DND-41 (cell line): ENCODE results near the gene FBXW12.

Experiments used
- ATAC-seq: fragments of 200-7000 bp; cut with Tn5 transposase; 3 replicates; pipeline ENCODE4 v1.9.1; 2021; ENCODE audit warnings: low read depth; ENCODE audit not compliant: insufficient read depth
- DNase-seq: peaks from one replicate; pipeline ENCODE4 v3.0.0-alpha.2; 2020
- H2AFZ ChIP-seq: 2 replicates; pipeline ENCODE4 v1.6.0; 2012; ENCODE audit warnings: low read depth, low read length
- H3K27ac ChIP-seq: 2 replicates; pipeline ENCODE4 v1.5.1; 2012; ENCODE audit warnings: low read length, inconsistent platforms
- H3K27me3 ChIP-seq: fragments of 200-600 bp; sonication (generic); 2 replicates; pipeline ENCODE4 v1.6.0; 2012; ENCODE audit warnings: low read length, mild to moderate bottlenecking, inconsistent platforms; ENCODE audit not compliant: insufficient read depth, poor library complexity
- H3K36me3 ChIP-seq: 2 replicates; pipeline ENCODE4 v1.5.1; 2012; ENCODE audit warnings: low read length, inconsistent platforms; ENCODE audit not compliant: insufficient read depth
- H3K4me1 ChIP-seq: 2 replicates; pipeline ENCODE4 v1.5.1; 2012; ENCODE audit warnings: mild to moderate bottlenecking, low read length; ENCODE audit not compliant: insufficient read depth
- H3K4me2 ChIP-seq: 2 replicates; pipeline ENCODE4 v1.6.0; 2012; ENCODE audit warnings: mild to moderate bottlenecking, moderate library complexity, low read length, inconsistent platforms; ENCODE audit not compliant: insufficient read depth
- H3K4me3 ChIP-seq, 2 experiments: fragments of 200-600 bp in 1 of 2; shearing (Covaris generic) in 1 of 2; 2 replicates each; pipeline ENCODE4 v1.5.1; 2012 to 2016; ENCODE audit warnings: inconsistent platforms in 2 of 2, low read length in 2 of 2, mild to moderate bottlenecking in 2 of 2, low read depth in 1 of 2, moderate library complexity in 1 of 2
- H3K79me2 ChIP-seq: 2 replicates; pipeline ENCODE4 v1.6.0; 2012; ENCODE audit warnings: low read length, inconsistent platforms; ENCODE audit not compliant: insufficient read depth
- H3K9ac ChIP-seq: 2 replicates; pipeline ENCODE4 v1.6.0; 2012; ENCODE audit warnings: low read depth, mild to moderate bottlenecking, inconsistent platforms, low read length, moderate library complexity
- H3K9me3 ChIP-seq: 2 replicates; pipeline ENCODE4 v1.5.1; 2012; ENCODE audit warnings: low read length, moderate library complexity, mild to moderate bottlenecking, inconsistent platforms; ENCODE audit not compliant: insufficient read depth, severe bottlenecking
- H4K20me1 ChIP-seq: 2 replicates; pipeline ENCODE4 v1.6.0; 2012; ENCODE audit warnings: low read length; ENCODE audit not compliant: insufficient read depth
- EZH2 ChIP-seq: IDR thresholded peaks from 3 replicates; pipeline ENCODE4 v1.6.1; 2012; ENCODE audit warnings: borderline replicate concordance, low read depth, mild to moderate bottlenecking, moderate library complexity, low read length, inconsistent platforms; ENCODE audit not compliant: severe bottlenecking
- TF ChIP-seq, protein P1 (sequence below): IDR thresholded peaks from 2 replicates; pipeline ENCODE4 v1.5.1; 2012; ENCODE audit warnings: borderline replicate concordance, low read length, moderate library complexity, mild to moderate bottlenecking; ENCODE audit not compliant: poor library complexity, severe bottlenecking; ENCODE audit errors: extremely low read depth

FBXW12 gene

DNA sequence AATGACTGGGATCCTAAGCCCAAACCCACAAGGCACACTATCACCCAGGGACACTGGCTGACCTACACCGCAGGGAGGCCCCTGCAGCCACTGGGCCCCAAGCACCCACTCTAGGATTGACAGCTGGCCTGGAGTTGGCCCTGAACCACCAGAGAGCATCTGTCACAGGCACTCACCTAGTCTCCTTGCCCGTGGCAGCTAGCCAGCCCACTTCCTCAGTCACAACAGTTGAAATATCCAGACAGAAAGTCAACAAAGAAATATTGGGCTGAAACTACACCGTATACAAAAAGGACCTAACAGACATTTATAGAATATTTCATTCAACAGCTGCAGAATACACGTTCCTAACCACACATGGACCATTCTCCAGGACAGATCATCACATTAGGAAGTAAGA lies 33.4 kb upstream of the FBXW12 start:
- Histone ChIP-seq H3K27me3 (no peaks in the 10 kb centered on the region), H4K20me1 (no peaks in the 10 kb centered on the region), H3K9ac (no peak overlapping the region), H3K4me3 (no peak overlapping the region), H3K9me3 (no peaks in the 10 kb centered on the region), H3K4me1 (no peaks in the 10 kb centered on the region), H3K79me2 (no peaks in the 10 kb centered on the region), H3K27ac (no peak overlapping the region), H3K4me2 (no peak overlapping the region), H2AFZ (no peak overlapping the region), H3K36me3 (no peaks in the 10 kb centered on the region)
- TF ChIP-seq, protein P1, sequence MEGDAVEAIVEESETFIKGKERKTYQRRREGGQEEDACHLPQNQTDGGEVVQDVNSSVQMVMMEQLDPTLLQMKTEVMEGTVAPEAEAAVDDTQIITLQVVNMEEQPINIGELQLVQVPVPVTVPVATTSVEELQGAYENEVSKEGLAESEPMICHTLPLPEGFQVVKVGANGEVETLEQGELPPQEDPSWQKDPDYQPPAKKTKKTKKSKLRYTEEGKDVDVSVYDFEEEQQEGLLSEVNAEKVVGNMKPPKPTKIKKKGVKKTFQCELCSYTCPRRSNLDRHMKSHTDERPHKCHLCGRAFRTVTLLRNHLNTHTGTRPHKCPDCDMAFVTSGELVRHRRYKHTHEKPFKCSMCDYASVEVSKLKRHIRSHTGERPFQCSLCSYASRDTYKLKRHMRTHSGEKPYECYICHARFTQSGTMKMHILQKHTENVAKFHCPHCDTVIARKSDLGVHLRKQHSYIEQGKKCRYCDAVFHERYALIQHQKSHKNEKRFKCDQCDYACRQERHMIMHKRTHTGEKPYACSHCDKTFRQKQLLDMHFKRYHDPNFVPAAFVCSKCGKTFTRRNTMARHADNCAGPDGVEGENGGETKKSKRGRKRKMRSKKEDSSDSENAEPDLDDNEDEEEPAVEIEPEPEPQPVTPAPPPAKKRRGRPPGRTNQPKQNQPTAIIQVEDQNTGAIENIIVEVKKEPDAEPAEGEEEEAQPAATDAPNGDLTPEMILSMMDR = no peak
- TF ChIP-seq EZH2 = no peak
- peak; percentile 9 for DNase-seq
- ATAC-seq = no peak

DNA sequence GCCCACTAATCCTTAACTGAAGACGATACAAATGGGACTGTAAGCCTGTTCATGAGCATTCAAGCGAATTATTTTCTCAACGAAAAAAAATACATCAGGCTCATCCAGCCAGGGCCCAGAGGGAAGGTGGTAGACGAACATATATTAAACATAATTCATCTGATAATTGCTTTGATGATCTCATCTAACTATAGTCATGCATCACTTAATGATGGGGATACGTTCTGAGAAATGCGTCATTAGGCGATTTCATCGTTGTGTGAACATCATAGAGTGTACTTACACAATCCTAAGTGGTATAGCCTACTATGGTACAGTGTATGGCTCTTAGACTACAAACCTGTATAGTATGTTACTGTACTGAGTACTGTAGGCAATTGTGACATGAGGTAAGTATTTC lies 28.6 kb upstream of the FBXW12 start:
- Histone ChIP-seq H3K4me3 (no peak overlapping the region), H3K27me3 (peaks cover 13% of the 10 kb centered on the region), H3K9me3 (no peaks in the 10 kb centered on the region), H4K20me1 (no peaks in the 10 kb centered on the region), H3K27ac (no peak overlapping the region), H3K4me2 (no peak overlapping the region), H3K36me3 (no peaks in the 10 kb centered on the region), H2AFZ (no peak overlapping the region), H3K4me1 (no peaks in the 10 kb centered on the region), H3K9ac (no peak overlapping the region), H3K79me2 (no peaks in the 10 kb centered on the region)
- DNase-seq (no peak), ATAC-seq (no peak)
- TF ChIP-seq, protein P1 = no peak
- TF ChIP-seq EZH2 = no peak

DNA sequence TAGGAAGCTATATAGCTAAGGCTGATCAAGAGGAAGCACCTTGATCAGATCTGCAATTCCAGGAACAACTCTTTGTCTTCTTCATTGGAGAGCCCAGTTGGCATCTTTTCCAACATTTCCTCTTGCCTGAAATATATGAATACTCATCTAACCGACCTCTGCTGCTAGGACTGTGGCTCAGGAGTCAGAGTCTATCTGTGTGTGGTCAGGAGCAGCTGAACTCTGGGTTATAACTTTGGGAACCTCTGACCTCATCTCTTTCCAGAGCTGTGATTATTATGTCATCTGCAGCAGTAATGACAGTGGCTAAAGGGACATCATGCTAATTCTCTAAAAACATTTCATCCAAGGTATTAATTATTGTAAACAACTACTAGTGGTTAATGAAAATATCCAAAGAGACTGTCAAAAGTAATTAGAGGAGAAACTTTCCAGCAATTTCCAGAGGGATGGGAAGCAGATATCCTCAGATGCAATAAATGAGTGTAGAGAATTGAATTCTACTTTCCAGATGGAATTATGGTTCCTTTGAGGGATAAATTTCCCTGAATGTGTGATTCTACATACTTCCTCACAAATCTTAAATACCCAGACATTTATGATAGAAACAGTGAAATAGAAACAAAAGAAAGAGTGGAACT lies 27.0 kb upstream of the FBXW12 start:
- no peak for TF ChIP-seq EZH2
- TF ChIP-seq, protein P1 = no peak
- no peaks in the 10 kb centered on the region for H3K4me1 ChIP-seq
- no peak overlapping the region for H3K9ac ChIP-seq
- ATAC-seq (no peak), DNase-seq (no peak)
- H3K27me3 ChIP-seq = peaks cover 20% of the 10 kb centered on the region
- H3K4me2 ChIP-seq = no peak overlapping the region
- no peak overlapping the region for H2AFZ ChIP-seq
- no peak overlapping the region for H3K4me3 ChIP-seq
- H3K9me3 ChIP-seq = no peaks in the 10 kb centered on the region
- H4K20me1 ChIP-seq = no peaks in the 10 kb centered on the region
- H3K27ac ChIP-seq = no peak overlapping the region
- no peaks in the 10 kb centered on the region for H3K36me3 ChIP-seq
- H3K79me2 ChIP-seq = no peaks in the 10 kb centered on the region

DNA sequence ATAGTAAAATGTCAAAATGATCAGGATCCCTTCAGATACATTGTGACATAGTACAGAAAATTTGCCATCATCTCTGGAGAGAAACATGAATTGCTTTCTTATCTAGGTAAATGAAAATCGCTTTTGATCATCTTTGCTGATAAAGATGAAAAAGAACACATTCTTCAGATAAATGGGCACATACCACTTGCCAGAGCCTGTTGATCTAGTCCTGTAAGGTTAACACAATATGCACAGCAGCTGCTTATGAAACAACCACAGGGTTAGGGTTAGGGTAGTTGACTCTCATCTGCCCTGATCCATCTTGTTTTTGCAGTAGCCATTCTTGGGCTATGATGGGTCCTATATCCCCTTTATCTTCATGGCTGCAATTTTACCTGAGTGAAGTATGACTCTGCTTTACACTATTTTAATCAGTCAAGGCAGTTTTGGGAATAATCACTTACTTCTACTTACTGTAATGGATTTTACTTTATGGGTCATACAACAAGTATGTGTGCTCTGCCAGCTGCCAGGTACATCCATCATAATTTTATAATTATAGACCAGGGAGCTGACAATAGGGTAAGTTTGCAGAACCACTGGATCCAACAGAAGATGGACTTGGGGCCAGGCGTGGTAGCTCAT lies 26.0 kb upstream of the FBXW12 start:
- H3K9me3 ChIP-seq = no peaks in the 10 kb centered on the region
- no peak for DNase-seq
- H4K20me1 ChIP-seq = no peaks in the 10 kb centered on the region
- peaks cover 20% of the 10 kb centered on the region for H3K27me3 ChIP-seq
- no peak overlapping the region for H3K27ac ChIP-seq
- H3K4me3 ChIP-seq = no peak overlapping the region
- no peak for ATAC-seq
- no peak for TF ChIP-seq EZH2
- TF ChIP-seq, protein P1 = no peak
- no peaks in the 10 kb centered on the region for H3K4me1 ChIP-seq
- H3K79me2 ChIP-seq = no peaks in the 10 kb centered on the region
- no peak overlapping the region for H3K9ac ChIP-seq
- no peaks in the 10 kb centered on the region for H3K36me3 ChIP-seq
- H3K4me2 ChIP-seq = no peak overlapping the region
- H2AFZ ChIP-seq = no peak overlapping the region
